Measurements from ENCODE around the gene PIK3R3. TPM values are rescaled to one million over a fixed set of nuclear protein-coding genes. Genes with fewer than 3 reads are reported as not detected.

Gene PIK3R3
- total RNA-seq, 2 experiments from 2014 or later: 4.8 to 5.4 TPM

GRCh38 chr1:46150085-46150484 is 17.7 kb upstream of the PIK3R3 start:
- no peak overlapping the region for H3K27ac Mint-ChIP-seq
- H3K4me1 Mint-ChIP-seq (ENCODE audit: low read depth): no peaks in the 10 kb centered on the region
- peaks cover 7% of the 10 kb centered on the region for H3K27me3 Mint-ChIP-seq (ENCODE audit: low read depth)
- no peaks in the 10 kb centered on the region for H3K36me3 Mint-ChIP-seq (ENCODE audit: low read depth)
- ATAC-seq (no peak), DNase-seq (no peak)
- H3K4me3 Mint-ChIP-seq: no peak overlapping the region
- no peaks in the 10 kb centered on the region for H3K9me3 Mint-ChIP-seq (ENCODE audit: insufficient read depth)
- ChIA-PET POLR2A (no interaction called here), CTCF (no interaction called here)

GRCh38 chr1:46148318-46148717 is 15.9 kb upstream of the PIK3R3 start:
- no peaks in the 10 kb centered on the region for H3K9me3 Mint-ChIP-seq (ENCODE audit: insufficient read depth)
- no peaks in the 10 kb centered on the region for H3K4me1 Mint-ChIP-seq (ENCODE audit: low read depth)
- H3K27ac Mint-ChIP-seq: no peak overlapping the region
- ChIA-PET CTCF (no interaction called here), POLR2A (no interaction called here)
- no peak for ATAC-seq
- peaks cover 7% of the 10 kb centered on the region for H3K27me3 Mint-ChIP-seq (ENCODE audit: low read depth)
- no peak for DNase-seq
- H3K4me3 Mint-ChIP-seq: no peak overlapping the region
- no peaks in the 10 kb centered on the region for H3K36me3 Mint-ChIP-seq (ENCODE audit: low read depth)

GRCh38 chr1:46137916-46138315 is 5.5 kb upstream of the PIK3R3 start:
- ATAC-seq (no peak), DNase-seq (no peak)
- H3K27me3 Mint-ChIP-seq (ENCODE audit: low read depth): peaks cover 35% of the 10 kb centered on the region
- peaks cover 11% of the 10 kb centered on the region for H3K4me1 Mint-ChIP-seq (ENCODE audit: low read depth)
- no peaks in the 10 kb centered on the region for H3K9me3 Mint-ChIP-seq (ENCODE audit: insufficient read depth)
- ChIA-PET CTCF (interaction anchor here (1.7 kb wide), 1 partner anchor 86 kb away, joined by 4 read pairs; no protein-coding TSS in a partner anchor), POLR2A (no interaction called here)
- no peak overlapping the region for H3K27ac Mint-ChIP-seq
- no peaks in the 10 kb centered on the region for H3K36me3 Mint-ChIP-seq (ENCODE audit: low read depth)
- H3K4me3 Mint-ChIP-seq: no peak overlapping the region

- no peak for DNase-seq
- H3K9me3 Mint-ChIP-seq (ENCODE audit: insufficient read depth): no peaks in the 10 kb centered on the region
- H3K4me3 Mint-ChIP-seq: no peak overlapping the region
- H3K4me1 Mint-ChIP-seq (ENCODE audit: low read depth): peaks cover 18% of the 10 kb centered on the region
- CTCF ChIA-PET: interaction anchor here (1.7 kb wide), 1 partner anchor 87 kb away, joined by 4 read pairs; no protein-coding TSS in a partner anchor
- H3K27me3 Mint-ChIP-seq (ENCODE audit: low read depth): peaks cover 39% of the 10 kb centered on the region
- H3K36me3 Mint-ChIP-seq (ENCODE audit: low read depth): peaks cover 2% of the 10 kb centered on the region
- H3K27ac Mint-ChIP-seq: no peak overlapping the region
- POLR2A ChIA-PET: no interaction called here
- ATAC-seq: no peak
These were observed 4.3 kb upstream of the PIK3R3 start for GRCh38 chr1:46136711-46137110.

- POLR2A ChIA-PET: interaction anchor here (1.1 kb wide), 1 partner anchor 9 kb away, joined by 3 read pairs; no protein-coding TSS in a partner anchor
- H3K9me3 Mint-ChIP-seq (ENCODE audit: insufficient read depth): no peaks in the 10 kb centered on the region
- peaks cover 50% of the 10 kb centered on the region for H3K27me3 Mint-ChIP-seq (ENCODE audit: low read depth)
- H3K36me3 Mint-ChIP-seq (ENCODE audit: low read depth): peaks cover 2% of the 10 kb centered on the region
- CTCF ChIA-PET: interaction anchor here (0.7 to 1.8 kb wide), 4 partner anchors 18 to 99 kb away, joined by 3 to 7 read pairs (median 3); no protein-coding TSS in a partner anchor
- H3K4me3 Mint-ChIP-seq: no peak overlapping the region
- H3K27ac Mint-ChIP-seq: no peak overlapping the region
- H3K4me1 Mint-ChIP-seq (ENCODE audit: low read depth): peaks cover 30% of the 10 kb centered on the region
- DNase-seq (no peak), ATAC-seq (no peak)
These were observed 2.4 kb upstream of the PIK3R3 start for GRCh38 chr1:46134660-46135331.

- Mint-ChIP-seq H3K27ac (peak overlapping the region; percentile 98), H3K9me3 (ENCODE audit: insufficient read depth) (no peaks in the 10 kb centered on the region), H3K27me3 (ENCODE audit: low read depth) (peaks cover 54% of the 10 kb centered on the region), H3K4me3 (peak overlapping the region; percentile 93), H3K4me1 (ENCODE audit: low read depth) (peaks cover 30% of the 10 kb centered on the region), H3K36me3 (ENCODE audit: low read depth) (peaks cover 2% of the 10 kb centered on the region)
- DNase-seq (no peak), ATAC-seq (no peak)
- ChIA-PET CTCF (interaction anchor here (0.7 to 1.8 kb wide), 3 partner anchors 10 to 98 kb away, joined by 3 to 7 read pairs (median 3); no protein-coding TSS in a partner anchor), POLR2A (no interaction called here)
These were observed 1.4 kb upstream of the PIK3R3 start for GRCh38 chr1:46133781-46134350.

GRCh38 chr1:46133181-46133658 is 791 bp upstream of the PIK3R3 start:
- Mint-ChIP-seq H3K27me3 (ENCODE audit: low read depth) (peaks cover 53% of the 10 kb centered on the region), H3K36me3 (ENCODE audit: low read depth) (peaks cover 2% of the 10 kb centered on the region), H3K9me3 (ENCODE audit: insufficient read depth) (no peaks in the 10 kb centered on the region), H3K4me1 (ENCODE audit: low read depth) (peaks cover 30% of the 10 kb centered on the region), H3K4me3 (peak overlapping the region; percentile 93), H3K27ac (peak overlapping the region; percentile 98)
- DNase-seq: no peak
- ChIA-PET CTCF (interaction anchor here (0.7 to 2.5 kb wide), 2 partner anchors 9 to 91 kb away, joined by 3 to 10 read pairs; no protein-coding TSS in a partner anchor), POLR2A (no interaction called here)
- peak; percentile 72 for ATAC-seq

- peak overlapping the region; percentile 71 for H3K27ac Mint-ChIP-seq
- peaks cover 2% of the 10 kb centered on the region for H3K36me3 Mint-ChIP-seq (ENCODE audit: low read depth)
- peak overlapping the region; percentile 93 for H3K4me3 Mint-ChIP-seq
- ChIA-PET POLR2A (interaction anchor here (0.6 to 1.0 kb wide), 4 partner anchors 34 to 451 kb away, joined by 3 to 4 read pairs (median 3); no protein-coding TSS in a partner anchor), CTCF (interaction anchor here (0.5 to 2.5 kb wide), 3 partner anchors 92 to 1296 kb away, joined by 3 to 10 read pairs (median 3); no protein-coding TSS in a partner anchor)
- DNase-seq (peak; percentile 45), ATAC-seq (no peak)
- H3K4me1 Mint-ChIP-seq (ENCODE audit: low read depth): peaks cover 30% of the 10 kb centered on the region
- peaks cover 55% of the 10 kb centered on the region for H3K27me3 Mint-ChIP-seq (ENCODE audit: low read depth)
- H3K9me3 Mint-ChIP-seq (ENCODE audit: insufficient read depth): no peaks in the 10 kb centered on the region
These were observed 509 bp downstream of the PIK3R3 start for GRCh38 chr1:46131712-46132528.

GRCh38 chr1:46131093-46131492 is 1.3 kb downstream of the PIK3R3 start:
- H3K36me3 Mint-ChIP-seq (ENCODE audit: low read depth): peaks cover 2% of the 10 kb centered on the region
- no peaks in the 10 kb centered on the region for H3K9me3 Mint-ChIP-seq (ENCODE audit: insufficient read depth)
- peaks cover 30% of the 10 kb centered on the region for H3K4me1 Mint-ChIP-seq (ENCODE audit: low read depth)
- no peak overlapping the region for H3K27ac Mint-ChIP-seq
- ChIA-PET CTCF (interaction anchor here (0.6 to 2.5 kb wide), 2 partner anchors 93 to 710 kb away, joined by 3 to 10 read pairs; no protein-coding TSS in a partner anchor), POLR2A (interaction anchor here (0.6 to 0.7 kb wide), 3 partner anchors 47 to 450 kb away, joined by 3 to 4 read pairs (median 3); no protein-coding TSS in a partner anchor)
- H3K4me3 Mint-ChIP-seq: peak overlapping the region; percentile 93
- peaks cover 50% of the 10 kb centered on the region for H3K27me3 Mint-ChIP-seq (ENCODE audit: low read depth)
- DNase-seq (no peak), ATAC-seq (no peak)

GRCh38 chr1:46130606-46131005 is 1.8 kb downstream of the PIK3R3 start:
- ATAC-seq (no peak), DNase-seq (no peak)
- H3K27ac Mint-ChIP-seq: no peak overlapping the region
- peaks cover 2% of the 10 kb centered on the region for H3K36me3 Mint-ChIP-seq (ENCODE audit: low read depth)
- peaks cover 48% of the 10 kb centered on the region for H3K27me3 Mint-ChIP-seq (ENCODE audit: low read depth)
- H3K9me3 Mint-ChIP-seq (ENCODE audit: insufficient read depth): no peaks in the 10 kb centered on the region
- peaks cover 30% of the 10 kb centered on the region for H3K4me1 Mint-ChIP-seq (ENCODE audit: low read depth)
- ChIA-PET CTCF (interaction anchor here (2.5 kb wide), 1 partner anchor 94 kb away, joined by 10 read pairs; no protein-coding TSS in a partner anchor), POLR2A (no interaction called here)
- H3K4me3 Mint-ChIP-seq: no peak overlapping the region

GRCh38 chr1:46130121-46130520 is 2.3 kb downstream of the PIK3R3 start:
- DNase-seq (no peak), ATAC-seq (no peak)
- Mint-ChIP-seq H3K9me3 (ENCODE audit: insufficient read depth) (no peaks in the 10 kb centered on the region), H3K4me3 (no peak overlapping the region), H3K4me1 (ENCODE audit: low read depth) (peaks cover 30% of the 10 kb centered on the region), H3K27me3 (ENCODE audit: low read depth) (peaks cover 46% of the 10 kb centered on the region), H3K36me3 (ENCODE audit: low read depth) (peaks cover 2% of the 10 kb centered on the region), H3K27ac (no peak overlapping the region)
- ChIA-PET CTCF (no interaction called here), POLR2A (no interaction called here)

Measured in activated CD8-positive, alpha-beta T cell treated with anti-CD3 and anti-CD28 coated beads, Interleukin-2, amount 10 ng/mL, durations not matched to agents 7 days and 5 days (primary cell).